Measurements from ENCODE around the gene SPATS2. TPM values are rescaled to one million over a fixed set of nuclear protein-coding genes. Genes with fewer than 3 reads are reported as not detected.

SPATS2 gene
- total RNA-seq, 1 experiment from 2014 or later: 74.2 TPM

DNA sequence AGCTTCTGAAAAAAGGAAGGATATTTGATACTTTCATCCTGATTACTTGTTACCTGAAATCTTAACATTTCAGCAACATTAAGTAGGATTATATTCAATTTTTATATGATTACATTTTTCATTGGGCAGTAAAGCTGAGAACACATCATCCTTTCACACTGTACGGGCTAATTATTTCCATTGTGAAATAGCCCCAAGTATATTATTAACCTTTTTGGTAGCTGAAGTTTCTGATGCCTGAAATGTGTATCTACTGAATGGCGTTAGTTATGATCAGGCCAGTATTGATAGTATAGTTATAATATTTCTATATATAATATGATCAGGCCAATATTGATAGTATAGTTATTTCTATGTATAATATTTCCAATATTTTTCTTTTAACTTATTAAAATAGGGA is 10.1 kb downstream of the SPATS2 start:
- ATAC-seq (no peak), DNase-seq (ENCODE audit: low read depth, low spot score) (no peak)
- Histone ChIP-seq H3K4me1 (ENCODE audit: control insufficient read depth in 1 of 2, insufficient read depth in 2 of 2, low read length in 2 of 2) (peaks cover 19 to 30% of the 10 kb centered on the region in 2 experiments), H3K27ac (ENCODE audit: low read depth, low read length) (no peak overlapping the region), H4K20me1 (ENCODE audit: insufficient read depth) (peaks cover 4% of the 10 kb centered on the region; the same call in 1 of the 2 replicates), H3K9me2 (ENCODE audit: insufficient read depth) (no peaks in the 10 kb centered on the region), H3K79me2 (ENCODE audit: insufficient read depth, low read length) (peaks cover 94% of the 10 kb centered on the region), H2AFZ (ENCODE audit: low read depth, low read length, poor library complexity, severe bottlenecking) (no peak overlapping the region), H3K4me3 (replicated peaks in 1 of 2; ENCODE audit: low read depth in 1 of 2, low read length in 2 of 2) (no peak overlapping the region), H3K36me3 (ENCODE audit: control insufficient read depth in 1 of 2, insufficient read depth in 2 of 2, low read length in 2 of 2) (no peaks in the 10 kb centered on the region; a peak in 1 of 4 replicates), H3K4me2 (ENCODE audit: low read length) (no peak overlapping the region), H3K9ac (ENCODE audit: low read length) (no peak overlapping the region), H3K27me3 (ENCODE audit: insufficient read depth, low read length) (no peaks in the 10 kb centered on the region), H3K9me3 (ENCODE audit: control insufficient read depth in 1 of 2, insufficient read depth in 1 of 2, low read depth in 1 of 2, low read length in 2 of 2) (no peaks in the 10 kb centered on the region)
- POLR2A ChIA-PET: interaction anchor here (1.6 kb wide), 1 partner anchor 10 kb away, joined by 5 read pairs; the partner anchor contains the start of gene SPATS2
- BruUV-seq (replicated peaks): TSS peak; percentile 2
- TF ChIP-seq CEBPB (IDR thresholded peaks at IDR 0.05; ENCODE audit: low read depth) (no peak), ZBTB33 (IDR thresholded peaks at IDR 0.05; ENCODE audit: extremely low read depth, insufficient replicate concordance, low read length) (no peak), TCF7L2 (IDR thresholded peaks at IDR 0.05; ENCODE audit: borderline replicate concordance, extremely low read depth, insufficient read depth, insufficient read length) (no peak), YY1 (IDR thresholded peaks at IDR 0.05; ENCODE audit: extremely low read depth, insufficient replicate concordance, low read depth, low read length) (no peak), REST (IDR thresholded peaks at IDR 0.05; ENCODE audit: low read depth) (no peak), ZNF274 (IDR thresholded peaks at IDR 0.05; ENCODE audit: low read depth, low read length) (no peak), SP1 (IDR thresholded peaks at IDR 0.05; ENCODE audit: low read depth) (no peak), ELF1 (IDR thresholded peaks at IDR 0.05; ENCODE audit: borderline replicate concordance, low read depth) (no peak), ATF3 (IDR thresholded peaks at IDR 0.05) (no peak), JUND (IDR thresholded peaks at IDR 0.05) (no peak), CBX3 (IDR thresholded peaks at IDR 0.05; ENCODE audit: low read depth) (no peak), POLR2AphosphoS5 (IDR thresholded peaks at IDR 0.05; ENCODE audit: low read depth, low read length) (no peak), SIN3A (IDR thresholded peaks at IDR 0.05; ENCODE audit: low read depth) (no peak), RAD21 (IDR thresholded peaks at IDR 0.05; ENCODE audit: low read depth) (no peak), ZFX (IDR thresholded peaks at IDR 0.05) (no peak), POLR2A (IDR thresholded peaks at IDR 0.05; ENCODE audit: borderline replicate concordance, extremely low read depth, insufficient read depth, insufficient read length) (no peak), FOSL1 (IDR thresholded peaks at IDR 0.05; ENCODE audit: low read depth) (no peak), EZH2phosphoT487 (IDR thresholded peaks at IDR 0.05; ENCODE audit: borderline replicate concordance) (no peak)
- TF ChIP-seq, protein P1, sequence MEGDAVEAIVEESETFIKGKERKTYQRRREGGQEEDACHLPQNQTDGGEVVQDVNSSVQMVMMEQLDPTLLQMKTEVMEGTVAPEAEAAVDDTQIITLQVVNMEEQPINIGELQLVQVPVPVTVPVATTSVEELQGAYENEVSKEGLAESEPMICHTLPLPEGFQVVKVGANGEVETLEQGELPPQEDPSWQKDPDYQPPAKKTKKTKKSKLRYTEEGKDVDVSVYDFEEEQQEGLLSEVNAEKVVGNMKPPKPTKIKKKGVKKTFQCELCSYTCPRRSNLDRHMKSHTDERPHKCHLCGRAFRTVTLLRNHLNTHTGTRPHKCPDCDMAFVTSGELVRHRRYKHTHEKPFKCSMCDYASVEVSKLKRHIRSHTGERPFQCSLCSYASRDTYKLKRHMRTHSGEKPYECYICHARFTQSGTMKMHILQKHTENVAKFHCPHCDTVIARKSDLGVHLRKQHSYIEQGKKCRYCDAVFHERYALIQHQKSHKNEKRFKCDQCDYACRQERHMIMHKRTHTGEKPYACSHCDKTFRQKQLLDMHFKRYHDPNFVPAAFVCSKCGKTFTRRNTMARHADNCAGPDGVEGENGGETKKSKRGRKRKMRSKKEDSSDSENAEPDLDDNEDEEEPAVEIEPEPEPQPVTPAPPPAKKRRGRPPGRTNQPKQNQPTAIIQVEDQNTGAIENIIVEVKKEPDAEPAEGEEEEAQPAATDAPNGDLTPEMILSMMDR (IDR thresholded peaks at IDR 0.05 in 2 of 3, conservative IDR thresholded peaks at IDR 0.05 in 1 of 3; ENCODE audit: borderline replicate concordance in 1 of 3, insufficient read depth in 1 of 3, low read depth in 2 of 3, low read length in 2 of 3): no peak
- RAD21 ChIA-PET (ENCODE audit: low non-redundant PET in 1 of 2, low total read pairs in 2 of 2, uncharacterized antibody in 2 of 2, unreplicated experiment in 2 of 2): no interaction called here
- intact Hi-C loops (cut with micrococcal nuclease): no loop called here
- CTCF ChIA-PET: no interaction called here
